GM12801 (cell line): Measurements from ENCODE around the gene METRNL.

Source experiments
- CTCF ChIP-seq: IDR thresholded peaks from one replicate; pipeline ENCODE4 v1.5.1; 2011; ENCODE audit warnings: control low read depth; ENCODE audit not compliant: insufficient read length; ENCODE audit errors: extremely low read depth

METRNL gene

DNA sequence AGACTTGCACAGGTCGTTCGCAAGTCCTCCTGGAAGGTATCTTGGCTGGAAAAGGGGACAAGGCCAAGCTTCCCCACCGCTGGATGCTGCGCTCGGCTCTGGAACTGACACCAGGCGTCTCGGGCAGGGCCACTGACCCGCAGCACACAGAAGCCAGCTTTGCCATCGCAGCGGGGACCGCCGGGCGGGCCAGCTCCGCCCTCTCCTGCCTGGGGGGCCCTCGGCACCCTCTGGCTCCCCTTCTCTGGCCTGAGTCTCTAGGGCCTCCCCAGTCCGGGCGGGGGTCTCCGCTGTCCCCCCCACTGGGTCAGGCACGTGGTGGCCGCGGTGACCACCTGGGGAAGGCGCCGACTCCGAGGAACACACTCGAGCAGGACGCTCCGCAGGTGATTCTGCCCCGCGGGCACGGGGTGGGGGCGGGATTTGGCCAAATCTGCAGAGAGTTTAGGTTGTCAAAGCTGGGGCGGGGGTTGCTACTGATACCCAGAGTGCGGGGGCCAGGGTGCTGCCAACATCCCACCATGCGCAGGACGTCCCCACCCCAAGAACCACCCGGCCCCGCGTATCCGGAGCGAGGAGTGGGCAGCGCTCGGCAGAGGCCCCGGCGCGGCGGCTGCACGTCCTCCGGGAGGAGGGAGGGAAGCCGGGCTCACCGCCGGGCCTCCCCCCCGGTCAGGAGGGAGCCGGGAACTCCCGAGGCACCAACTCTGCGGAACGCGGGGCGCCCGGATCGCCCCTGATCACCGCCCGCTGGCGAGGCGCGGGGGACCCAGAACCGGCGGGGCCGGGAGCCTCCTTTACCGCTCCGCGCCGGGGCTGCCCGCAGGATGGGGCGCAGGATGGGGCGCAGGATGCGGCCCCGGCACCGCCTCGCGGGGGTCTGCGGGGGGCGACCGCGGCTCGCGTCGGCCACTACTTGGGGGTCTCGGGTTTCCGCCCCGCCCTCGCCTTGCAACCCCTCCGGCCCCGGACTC lies 744 bp upstream of the METRNL start:
- no peak for TF ChIP-seq CTCF

DNA sequence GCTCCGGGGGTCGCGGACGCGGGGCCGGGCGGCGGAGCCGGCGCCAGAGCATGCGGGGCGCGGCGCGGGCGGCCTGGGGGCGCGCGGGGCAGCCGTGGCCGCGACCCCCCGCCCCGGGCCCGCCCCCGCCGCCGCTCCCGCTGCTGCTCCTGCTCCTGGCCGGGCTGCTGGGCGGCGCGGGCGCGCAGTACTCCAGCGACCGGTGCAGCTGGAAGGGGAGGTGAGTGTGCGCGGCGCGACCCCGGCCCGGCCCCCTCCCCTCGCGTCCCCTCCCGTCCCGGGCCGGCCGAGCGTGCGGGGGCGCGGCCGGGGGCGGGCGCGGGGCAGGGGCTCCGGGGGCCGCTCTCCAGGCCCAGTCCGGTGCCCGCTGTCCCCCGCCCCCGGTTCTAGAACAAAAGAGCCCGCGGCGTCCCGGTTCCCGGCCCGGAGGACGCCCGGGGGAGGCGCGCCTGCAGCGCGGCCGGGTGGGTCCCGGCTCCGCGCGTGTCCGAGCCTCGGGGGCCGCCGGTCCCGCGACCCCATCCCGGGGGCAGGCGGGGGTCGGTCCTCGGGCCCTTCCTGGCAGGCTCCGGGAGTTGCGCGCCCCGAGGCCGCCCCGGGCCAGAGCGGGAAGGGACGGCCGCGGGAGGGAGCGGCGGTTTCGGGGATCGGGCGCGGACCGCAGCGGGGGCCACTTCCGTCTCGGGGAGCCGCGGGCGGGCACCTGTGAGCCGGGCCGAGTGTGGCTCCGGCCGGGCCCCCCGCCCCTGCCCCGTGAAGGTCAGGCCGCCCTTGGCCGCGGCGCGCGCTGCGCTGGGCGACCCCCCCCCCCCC lies 563 bp downstream of the METRNL start:
- TF ChIP-seq CTCF = no peak

- TF ChIP-seq CTCF = no peak
Observed at GRCh38 chr17:83080579-83080857, 1.1 kb downstream of the METRNL start.

GRCh38 chr17:83080858-83081683 lies 1.7 kb downstream of the METRNL start:
- TF ChIP-seq CTCF = no peak

- TF ChIP-seq CTCF = no peak
Observed at GRCh38 chr17:83081684-83082201, 2.3 kb downstream of the METRNL start.

- no peak for TF ChIP-seq CTCF
Observed at GRCh38 chr17:83082424-83082823, 3.0 kb downstream of the METRNL start.

DNA sequence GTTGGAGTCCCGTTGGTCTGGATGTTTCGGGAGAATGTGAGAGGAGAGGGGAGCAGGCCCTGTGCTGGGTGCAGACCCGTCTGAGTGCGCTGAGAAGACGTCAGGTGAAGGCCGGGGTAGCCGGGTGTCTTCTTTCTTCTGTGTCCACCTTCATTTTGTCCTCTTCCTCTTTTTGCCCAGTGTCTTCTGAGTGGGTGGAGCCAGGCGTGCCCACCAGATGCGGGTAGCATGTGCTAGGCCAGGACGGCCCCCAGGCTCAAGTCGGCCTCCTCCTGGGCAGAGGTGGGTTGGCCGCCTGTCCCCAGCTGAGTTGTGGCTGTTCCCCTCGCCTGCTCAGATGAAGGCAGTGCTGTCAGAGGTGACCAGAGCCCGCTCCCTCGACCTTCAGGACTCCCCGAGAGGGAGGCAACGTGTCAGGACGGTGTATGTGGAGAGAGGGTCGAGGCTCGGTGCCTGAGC lies 3.5 kb downstream of the METRNL start:
- TF ChIP-seq CTCF = no peak
